NCI-H226 (cell line): ENCODE results near the gene XXYLT1.

Source experiments
- DNase-seq: peaks from one replicate; pipeline ENCODE4 v3.0.0-alpha.2; 2015

XXYLT1 gene

GRCh38 chr3:195164573-195165264 is 106.2 kb downstream of the XXYLT1 start:
- DNase-seq: no peak

- no peak for DNase-seq
Measured at GRCh38 chr3:195163719-195164572, 107.0 kb downstream of the XXYLT1 start.

- no peak for DNase-seq
Measured at GRCh38 chr3:195162816-195163215, 108.1 kb downstream of the XXYLT1 start.

GRCh38 chr3:195162033-195162669 is 108.8 kb downstream of the XXYLT1 start:
- DNase-seq: no peak

- no peak for DNase-seq
Measured at GRCh38 chr3:195160908-195161434, 110.0 kb downstream of the XXYLT1 start.

GRCh38 chr3:195160257-195160898 is 110.6 kb downstream of the XXYLT1 start:
- DNase-seq: peak; percentile 21

- no peak for DNase-seq
Measured at GRCh38 chr3:195159814-195160165, 111.2 kb downstream of the XXYLT1 start.

GRCh38 chr3:195159117-195159813 is 111.7 kb downstream of the XXYLT1 start:
- no peak for DNase-seq

GRCh38 chr3:195156286-195156890 is 114.6 kb downstream of the XXYLT1 start:
- DNase-seq: no peak

GRCh38 chr3:195155570-195156241 is 115.3 kb downstream of the XXYLT1 start:
- DNase-seq: no peak

- DNase-seq: peak; percentile 88
Measured at GRCh38 chr3:195154793-195155535, 116.0 kb downstream of the XXYLT1 start.

- DNase-seq: no peak
Measured at GRCh38 chr3:195154111-195154791, 116.7 kb downstream of the XXYLT1 start.

GRCh38 chr3:195153653-195154052 is 117.3 kb downstream of the XXYLT1 start:
- DNase-seq: no peak

- no peak for DNase-seq
Measured at GRCh38 chr3:195153130-195153529, 117.8 kb downstream of the XXYLT1 start.

GRCh38 chr3:195151866-195152541 is 119.0 kb downstream of the XXYLT1 start:
- peak; percentile 66 for DNase-seq

GRCh38 chr3:195151402-195151801 is 119.6 kb downstream of the XXYLT1 start:
- DNase-seq: no peak

GRCh38 chr3:195150181-195151118 is 120.5 kb downstream of the XXYLT1 start:
- DNase-seq: peak; percentile 97
